G401.6 (cell line): ENCODE measurements around the gene HEPN1.
A peak's percentile ranks its signal among the peaks of the same experiment; 100 is the strongest.
"Not testable (repeated sequence)": the region's sequence is repeated elsewhere in the genome, so short reads cannot be mapped to it uniquely, and the experiment has no call there.

Source experiments
- FAIRE-seq: peaks from 2 replicates; lab custom pipeline; 2012; peaks lifted over from hg19 to GRCh38; lab: Jason Lieb, UNC

Gene HEPN1

DNA sequence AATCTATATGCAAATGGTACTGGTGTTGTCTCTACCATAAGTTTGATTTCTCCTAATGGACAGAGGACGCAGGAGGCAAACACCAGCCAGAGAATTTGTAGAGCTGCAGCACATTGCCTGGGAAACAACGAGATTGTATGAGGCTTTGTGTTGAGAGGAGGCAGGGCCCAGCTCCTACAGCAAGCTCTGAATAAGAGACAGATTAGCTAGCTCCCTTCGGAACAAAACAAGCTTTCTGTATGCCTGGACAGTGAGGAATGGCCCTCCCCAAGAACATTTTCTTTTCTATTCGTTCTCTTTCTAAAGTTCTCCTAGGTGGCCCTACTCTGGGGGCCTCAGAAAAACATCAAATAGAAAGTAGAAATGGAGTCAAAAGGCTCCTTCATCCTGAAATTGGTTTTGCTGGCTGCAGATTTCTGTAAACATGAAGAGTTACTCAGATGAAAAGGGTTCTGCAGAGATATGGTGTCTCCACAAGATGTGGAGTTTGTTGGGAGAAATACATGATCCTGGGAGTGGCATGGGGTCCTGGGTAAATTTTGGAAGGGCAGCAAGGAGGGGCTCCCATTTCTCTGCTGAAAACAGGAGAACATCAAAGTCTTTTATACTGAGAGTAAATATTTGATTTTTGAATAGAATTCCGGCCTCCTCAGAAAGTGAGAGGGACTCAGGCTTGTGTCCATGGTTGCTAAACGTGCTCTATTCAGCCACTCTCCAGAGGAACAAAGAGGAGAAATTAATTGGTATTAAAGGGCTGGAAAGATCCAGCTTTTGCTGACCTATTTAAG is 23.6 kb downstream of the HEPN1 start:
- FAIRE-seq: no peak

DNA sequence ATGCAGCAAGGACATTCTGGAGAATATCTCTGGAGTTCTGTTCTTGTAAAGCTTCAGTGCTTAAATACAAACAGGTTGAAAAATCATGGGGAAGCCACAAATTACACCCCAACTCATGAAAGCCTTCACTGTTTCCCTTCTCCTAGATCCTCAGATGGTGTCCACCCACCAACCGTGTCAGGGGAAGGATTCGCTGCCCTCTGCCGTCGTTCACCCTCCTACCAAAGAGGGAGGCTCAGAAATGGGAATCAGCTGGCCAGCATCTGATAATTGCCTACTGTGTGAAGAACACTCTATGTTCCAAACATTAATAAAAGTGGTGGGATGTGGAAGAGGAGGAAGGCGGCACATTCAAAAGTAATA is 24.2 kb downstream of the HEPN1 start:
- no peak for FAIRE-seq

DNA sequence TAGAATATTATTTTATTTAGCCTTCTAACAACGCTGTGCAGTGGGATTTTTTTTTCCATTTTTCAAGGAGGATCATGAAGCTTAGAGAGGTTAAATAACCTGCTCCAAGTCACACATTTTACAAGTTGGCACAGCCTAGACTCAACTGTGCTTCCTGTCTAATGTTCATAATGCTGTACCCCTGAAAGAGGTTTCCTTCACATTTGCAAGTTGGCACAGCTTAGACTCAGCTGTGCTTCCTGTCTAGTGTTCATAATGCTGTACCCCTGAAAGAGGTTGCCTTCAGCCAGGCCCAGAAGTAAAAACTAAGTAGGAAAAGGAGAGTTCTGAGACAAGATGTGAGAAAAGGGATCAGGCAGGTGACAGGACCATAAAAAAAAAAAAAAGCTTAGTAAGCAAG is 24.7 kb downstream of the HEPN1 start:
- no peak for FAIRE-seq

DNA sequence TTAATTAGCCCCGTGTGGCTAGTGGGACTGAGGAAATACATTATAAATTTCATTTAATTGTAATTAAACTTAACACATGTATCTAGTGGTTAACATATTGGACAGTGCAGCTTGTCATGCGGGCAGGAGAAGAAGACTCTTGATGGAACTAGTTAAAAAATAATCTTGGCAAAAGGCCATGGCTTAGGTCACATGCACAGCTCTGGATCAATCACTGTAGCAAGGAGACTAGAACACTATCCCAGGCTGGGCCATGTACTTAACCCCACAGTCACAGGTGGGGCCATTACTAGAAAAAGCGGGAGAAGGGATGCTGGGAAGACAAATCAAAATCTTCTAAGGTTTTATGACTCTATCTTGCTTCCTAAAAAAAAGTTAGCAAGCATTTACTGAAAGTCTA is 25.5 kb downstream of the HEPN1 start:
- FAIRE-seq: no peak

DNA sequence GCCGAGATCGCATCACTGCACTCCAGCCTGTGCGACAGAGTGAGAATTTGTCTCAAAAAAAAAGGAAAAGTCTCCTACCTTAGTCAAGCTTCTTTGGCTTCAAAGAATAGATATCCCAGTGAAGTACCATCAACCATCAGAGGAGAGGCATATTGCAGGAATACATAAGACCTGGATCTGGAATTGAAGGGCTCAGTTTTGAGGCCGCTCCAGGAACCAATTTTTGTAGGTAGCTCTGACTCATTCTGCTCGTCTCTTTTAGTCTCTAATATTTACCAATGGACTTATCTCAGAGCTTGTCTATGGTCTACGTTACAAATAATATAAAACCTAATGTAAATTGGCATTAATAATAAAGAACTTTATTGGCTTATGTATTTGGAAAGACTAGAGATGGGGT is 26.8 kb downstream of the HEPN1 start:
- FAIRE-seq: no peak

DNA sequence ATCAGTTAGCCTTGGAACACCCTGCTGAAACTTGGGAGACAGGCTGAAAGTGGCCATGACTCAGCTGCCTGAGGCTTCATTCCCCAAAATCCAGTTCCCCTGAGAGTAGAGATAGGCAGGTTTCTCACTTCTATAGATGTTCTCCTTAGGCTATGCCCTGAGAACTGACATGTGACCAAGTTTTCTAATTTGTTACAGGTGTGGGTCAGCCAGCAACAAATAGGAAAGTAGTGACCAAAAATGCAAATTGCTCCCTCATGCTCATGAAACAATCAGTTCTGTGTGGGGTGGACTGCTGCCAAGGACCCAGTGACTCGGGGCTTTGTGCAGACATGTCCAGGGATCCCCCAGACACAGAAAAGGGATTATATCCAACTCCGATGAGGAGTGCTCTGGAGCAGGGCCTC is 27.7 kb downstream of the HEPN1 start:
- FAIRE-seq: no peak

DNA sequence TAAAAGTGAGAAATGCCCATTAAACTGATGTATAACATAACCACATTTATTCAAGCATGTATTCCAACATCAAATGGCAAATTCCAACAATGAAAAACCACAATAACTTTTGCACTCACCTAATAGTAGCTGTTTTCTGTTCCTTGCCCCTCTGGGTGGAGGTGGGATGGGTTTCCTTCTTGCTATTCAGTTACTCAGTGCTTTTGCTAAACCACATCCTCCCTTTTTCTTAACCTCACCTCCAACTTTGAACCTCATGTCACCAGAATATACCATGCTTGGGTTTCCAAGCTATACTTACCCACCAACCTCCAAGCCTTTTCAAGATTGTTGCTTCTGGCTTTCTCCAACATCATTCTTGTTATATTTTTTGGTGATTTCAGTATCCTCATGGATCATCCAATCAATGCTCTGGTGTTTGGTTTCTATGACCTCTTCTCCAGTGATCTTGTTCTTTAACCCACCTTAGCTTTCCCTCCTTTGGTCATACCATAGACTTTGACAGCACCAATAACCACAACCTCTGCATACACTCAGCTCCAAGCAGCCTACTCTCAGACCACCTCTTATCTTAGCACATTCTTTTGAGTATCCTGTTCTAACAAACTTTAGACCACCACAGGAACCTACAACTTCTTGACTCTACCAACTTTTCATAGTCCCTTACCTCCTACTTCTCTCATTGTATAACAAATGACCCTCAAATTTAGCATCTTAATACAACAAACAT is 31.7 kb downstream of the HEPN1 start:
- FAIRE-seq: no peak

DNA sequence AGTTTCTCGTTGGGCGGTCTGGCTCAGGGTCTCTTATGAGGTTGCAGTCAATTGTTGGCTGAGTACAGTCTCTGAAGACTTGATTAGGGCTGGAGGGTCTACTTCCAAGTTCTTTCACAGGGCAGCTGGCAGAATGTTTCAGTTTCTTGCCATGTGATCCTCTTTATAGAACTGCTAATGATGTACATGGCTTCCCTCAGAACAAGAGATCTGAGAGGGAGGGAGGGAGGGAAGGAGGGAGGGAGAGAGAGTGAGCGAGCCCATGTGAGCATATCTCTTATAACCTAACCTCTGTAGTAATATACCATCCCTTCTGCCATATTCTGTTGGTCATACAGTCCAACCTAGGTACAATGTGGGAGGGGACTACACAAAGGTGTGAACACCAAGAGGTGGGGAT is 32.3 kb downstream of the HEPN1 start:
- FAIRE-seq: no peak

DNA sequence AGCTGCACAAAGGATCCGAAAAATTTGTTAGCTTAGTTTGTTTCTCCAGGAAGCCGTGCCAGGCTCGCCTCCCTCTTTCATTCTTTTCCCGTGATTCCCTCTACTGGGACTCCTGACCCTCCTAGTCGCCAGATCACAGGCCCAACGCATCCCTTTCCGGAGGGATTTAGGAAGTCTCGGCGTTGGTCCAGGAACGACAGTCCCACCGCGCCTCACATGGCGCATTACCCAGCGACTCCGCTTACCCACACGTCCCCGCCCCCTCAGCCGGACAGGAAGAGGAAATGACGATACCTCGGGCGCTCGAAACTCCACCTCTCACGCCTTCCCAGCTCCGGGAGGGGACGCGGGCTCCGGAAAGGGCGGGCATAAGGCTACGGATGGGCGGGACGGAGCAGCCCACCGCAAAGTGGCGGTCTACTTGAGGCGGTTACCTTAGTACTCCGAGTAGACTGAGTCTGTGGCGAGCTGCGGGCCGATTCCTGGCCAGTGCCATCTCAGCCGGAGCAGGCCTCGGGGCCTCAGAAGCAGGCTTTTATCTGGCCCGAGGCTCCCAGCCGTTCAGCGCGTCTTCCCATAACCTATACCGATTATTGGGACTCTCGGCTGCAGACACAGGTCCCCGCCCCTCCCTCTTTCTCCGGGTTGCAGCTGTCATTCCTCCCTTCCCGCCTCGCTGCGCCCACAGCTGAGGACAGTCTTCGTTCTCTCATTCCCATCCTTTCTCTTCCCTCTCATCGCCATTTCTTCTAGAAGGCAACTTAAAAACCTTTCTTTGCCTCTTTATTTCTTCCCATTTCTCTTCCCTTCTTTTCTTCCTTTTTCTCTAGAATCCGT is 34.9 kb downstream of the HEPN1 start, which contains the start of gene CCDC15:
Gene CCDC15, plus strand, starts transcription at position 450 of the 837 bp plus-strand sequence. CDS start 531 bp downstream, outside the sequence.
- peak; percentile 98 for FAIRE-seq

DNA sequence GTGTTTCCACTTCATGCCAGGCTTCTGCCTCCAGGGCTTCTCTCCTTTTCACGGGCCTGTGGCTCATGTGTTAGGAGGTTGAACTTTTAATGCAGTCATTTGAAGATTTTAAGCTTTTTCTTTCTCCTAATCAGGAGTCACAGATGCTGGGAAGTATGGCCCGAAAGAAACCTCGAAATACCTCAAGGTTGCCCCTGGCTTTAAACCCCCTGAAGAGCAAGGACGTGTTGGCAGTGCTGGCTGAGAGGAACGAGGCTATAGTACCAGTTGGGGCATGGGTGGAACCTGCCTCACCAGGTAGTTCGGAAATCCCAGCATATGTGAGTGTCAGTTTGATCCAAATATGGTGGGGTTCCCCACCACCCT is 35.5 kb downstream of the HEPN1 start:
- no peak for FAIRE-seq

DNA sequence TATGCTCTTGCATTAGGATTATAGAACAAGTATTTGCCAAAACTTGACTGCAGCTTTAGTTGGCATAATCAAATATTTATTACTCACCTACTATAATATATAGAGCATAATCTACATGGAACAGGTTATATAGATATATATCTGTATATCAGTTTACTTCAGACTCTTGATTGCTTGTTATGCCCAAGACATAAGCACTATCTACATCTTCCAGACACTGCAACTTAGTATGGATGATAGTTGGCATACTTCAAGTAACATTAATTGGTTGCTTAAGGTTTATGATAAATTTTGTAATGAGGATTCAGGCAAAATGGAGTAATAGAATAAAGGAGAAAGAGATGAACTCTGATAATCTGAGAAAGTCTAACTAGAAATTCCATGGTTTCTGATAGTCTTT is 36.0 kb downstream of the HEPN1 start:
- no peak for FAIRE-seq

DNA sequence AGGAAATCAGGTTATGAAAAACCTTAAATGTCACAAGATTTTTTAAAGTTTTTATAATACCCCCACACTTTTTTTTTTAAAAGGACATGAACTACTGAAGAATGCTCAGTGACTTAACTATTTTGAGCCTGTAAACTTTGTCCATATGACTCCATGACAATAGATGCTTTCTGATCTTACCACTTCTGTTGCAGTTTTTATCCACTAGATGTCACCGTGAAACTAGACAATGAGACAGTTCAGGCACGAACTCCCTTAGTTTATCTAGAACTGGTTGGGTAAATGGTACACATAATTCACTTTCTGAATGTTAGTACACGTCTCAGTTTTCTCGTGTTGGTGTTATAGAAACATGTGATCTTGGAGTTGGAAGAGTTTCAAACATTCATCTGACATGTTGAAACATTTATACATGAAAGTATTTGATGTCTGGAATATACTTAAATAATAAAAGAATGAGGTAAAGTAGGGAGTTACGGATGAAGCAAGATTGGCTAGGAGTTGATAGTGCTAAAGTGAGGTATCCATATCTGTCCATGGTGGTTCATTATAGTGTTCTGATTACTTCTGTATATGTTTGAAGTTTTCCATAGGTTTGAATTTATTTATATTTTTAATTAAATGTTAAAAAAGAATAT is 43.0 kb downstream of the HEPN1 start:
- peak; percentile 93 for FAIRE-seq

DNA sequence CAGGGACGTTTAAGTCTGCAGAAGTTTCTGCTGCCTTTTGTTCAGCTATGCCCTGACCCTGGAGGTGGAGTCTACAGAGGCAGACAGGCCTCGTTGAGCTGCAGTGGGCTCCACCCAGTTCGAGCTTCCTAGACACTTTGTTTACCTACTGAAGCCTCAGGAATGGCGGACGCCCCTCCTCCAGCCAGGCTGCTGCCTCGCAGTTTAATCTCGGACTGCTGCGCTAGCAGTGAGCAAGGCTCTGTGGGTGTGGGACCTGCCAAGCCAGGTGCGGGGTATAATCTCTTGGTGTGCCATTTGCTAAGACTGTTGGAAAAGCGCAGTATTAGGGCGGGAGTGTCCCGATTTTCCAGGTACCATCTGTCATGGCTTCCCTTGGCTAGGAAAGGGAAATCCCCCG is 49.1 kb downstream of the HEPN1 start:
- not testable (repeated sequence) for FAIRE-seq
